Fibroblast of lung (primary cell): ENCODE data around the gene TXK. TPM values are rescaled to one million over a fixed set of nuclear protein-coding genes. Genes with fewer than 3 reads are reported as not detected.

ENCODE experiments used
- DNase-seq, 2 donors: peaks; one replicate each; pipeline versions ENCODE4 v3.0.0 to v3.0.0-alpha.2; 2010; ENCODE audit warnings: low read depth in 2 of 2
- H2AFZ ChIP-seq: 2 replicates; pipeline ENCODE4 v1.5.1; 2012; ENCODE audit warnings: low read length, control low read depth, inconsistent platforms
- H3K27ac ChIP-seq: 2 replicates; pipeline ENCODE4 v1.5.1; 2011; ENCODE audit warnings: low read length, control low read depth; ENCODE audit not compliant: insufficient read depth
- H3K27me3 ChIP-seq: 2 replicates; pipeline ENCODE4 v1.5.1; 2011; ENCODE audit warnings: mild to moderate bottlenecking, low read length; ENCODE audit not compliant: control insufficient read depth, insufficient read depth
- H3K36me3 ChIP-seq: 2 replicates; pipeline ENCODE4 v1.5.1; 2011; ENCODE audit warnings: low read length; ENCODE audit not compliant: control insufficient read depth, insufficient read depth
- H3K4me1 ChIP-seq: 2 replicates; pipeline ENCODE4 v1.5.1; 2011; ENCODE audit warnings: low read length; ENCODE audit not compliant: control insufficient read depth, insufficient read depth; ENCODE audit errors: extremely low read depth
- H3K4me2 ChIP-seq: 2 replicates; pipeline ENCODE4 v1.5.1; 2011; ENCODE audit warnings: low read length, control low read depth; ENCODE audit not compliant: insufficient read depth; ENCODE audit errors: extremely low read depth
- H3K4me3 ChIP-seq, 4 experiments: fragments of 200-600 bp in 1 of 4; sonication (generic) in 1 of 4; replicated peaks in 1 of 4; 2 replicates each; pipeline ENCODE4 v1.5.1; 2011 to 2016; ENCODE audit warnings: low read length in 4 of 4, low read depth in 3 of 4, mild to moderate bottlenecking in 3 of 4, control low read depth in 2 of 4, inconsistent platforms in 1 of 4, mixed read lengths in 1 of 4; ENCODE audit not compliant: insufficient read depth in 1 of 4; ENCODE audit errors: control extremely low read depth in 1 of 4
- H3K79me2 ChIP-seq: 2 replicates; pipeline ENCODE4 v1.5.1; 2012; ENCODE audit warnings: mild to moderate bottlenecking, low read length, inconsistent platforms; ENCODE audit not compliant: control insufficient read depth, insufficient read depth
- H3K9ac ChIP-seq: 2 replicates; pipeline ENCODE4 v1.5.1; 2011; ENCODE audit warnings: mild to moderate bottlenecking, low read length, control low read depth; ENCODE audit not compliant: insufficient read depth
- H3K9me3 ChIP-seq: 2 replicates; pipeline ENCODE4 v1.5.1; 2012; ENCODE audit warnings: low read depth, low read length; ENCODE audit not compliant: control insufficient read depth, insufficient read depth
- H4K20me1 ChIP-seq: 2 replicates; pipeline ENCODE4 v1.5.1; 2011; ENCODE audit warnings: low read length; ENCODE audit not compliant: control insufficient read depth, insufficient read depth; ENCODE audit errors: extremely low read depth
- CTCF ChIP-seq, 2 donors: IDR thresholded peaks in 1 of 2; conservative IDR thresholded peaks in 1 of 2; 1 replicate in 1 of 2; 2 replicates in 1 of 2; pipeline ENCODE4 v1.5.1; 2011 to 2012; ENCODE audit warnings: low read length in 2 of 2, control low read depth in 1 of 2, inconsistent platforms in 1 of 2, low read depth in 1 of 2, mild to moderate bottlenecking in 1 of 2
- EZH2 ChIP-seq: IDR thresholded peaks from 2 replicates; pipeline ENCODE4 v1.5.1; 2012; ENCODE audit warnings: low read length, control low read depth, mild to moderate bottlenecking; ENCODE audit errors: missing control alignments
- polyA plus RNA-seq, 2 donors: library from polyadenylated mRNA; depleted of rRNA in 1 of 2; stranded (reverse) in 1 of 2; unstranded in 1 of 2; fragments of >200 nt; gene quantifications; 2 replicates each; pipeline ENCODE4 v1.2.1, GENCODE V29; 2011 to 2012; ENCODE audit warnings: missing spikeins in 1 of 2
- total RNA-seq: library from RNA; depleted of rRNA; stranded (reverse); fragments of >200 nt; gene quantifications from 2 replicates; pipeline ENCODE4 v1.2.1, GENCODE V29; 2014

Gene TXK
- total and polyA plus RNA-seq, 2 donors (not counting 1 experiment from before 2014, with no cell fraction given), result 0.05 to 0.66 TPM

GRCh38 chr4:48058617-48059530 is 75.2 kb downstream of the TXK start:
- no peak overlapping the region for H2AFZ ChIP-seq
- H4K20me1 ChIP-seq, result no peaks in the 10 kb centered on the region
- no peaks in the 10 kb centered on the region for H3K27me3 ChIP-seq
- no peak overlapping the region for H3K4me3 ChIP-seq
- TF ChIP-seq EZH2, result no peak
- no peak for TF ChIP-seq CTCF (conservative IDR thresholded peaks at IDR 0.05 in 1 of 2, IDR thresholded peaks at IDR 0.05 in 1 of 2; ENCODE audit: low read depth in 1 of 2, low read length in 2 of 2)
- no peaks in the 10 kb centered on the region for H3K4me1 ChIP-seq
- no peaks in the 10 kb centered on the region for H3K79me2 ChIP-seq
- no peak overlapping the region for H3K4me2 ChIP-seq
- H3K27ac ChIP-seq, result no peak overlapping the region
- H3K9ac ChIP-seq, result no peak overlapping the region
- no peak for DNase-seq
- H3K9me3 ChIP-seq, result no peaks in the 10 kb centered on the region
- H3K36me3 ChIP-seq, result no peaks in the 10 kb centered on the region

DNA sequence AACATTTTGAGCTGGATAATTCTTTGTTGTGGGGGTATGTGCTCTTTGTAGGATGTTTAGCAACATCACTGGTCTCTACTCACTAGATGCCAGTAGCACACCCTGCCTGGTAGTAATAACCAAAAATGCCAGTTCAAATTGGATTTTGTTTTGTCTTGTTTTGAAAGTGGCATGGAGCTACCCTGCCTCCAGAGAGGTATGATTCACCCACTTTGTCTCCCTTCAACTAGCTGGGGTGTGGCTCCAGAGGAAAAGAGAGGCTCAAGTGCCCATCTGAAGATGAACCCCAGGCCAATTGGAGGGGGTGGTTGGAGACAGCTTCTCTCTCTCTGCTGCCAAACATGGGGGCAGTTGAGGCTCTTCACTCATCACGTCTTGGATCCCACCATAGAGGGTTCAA is 83.0 kb downstream of the TXK start:
- Histone ChIP-seq H2AFZ (no peak overlapping the region), H3K79me2 (no peaks in the 10 kb centered on the region), H3K4me3 (no peak overlapping the region), H3K27ac (no peak overlapping the region), H3K4me2 (no peak overlapping the region), H3K27me3 (no peaks in the 10 kb centered on the region), H3K9ac (no peak overlapping the region), H4K20me1 (no peaks in the 10 kb centered on the region), H3K4me1 (no peaks in the 10 kb centered on the region), H3K9me3 (no peaks in the 10 kb centered on the region), H3K36me3 (no peaks in the 10 kb centered on the region)
- DNase-seq, result no peak
- TF ChIP-seq CTCF (conservative IDR thresholded peaks at IDR 0.05 in 1 of 2, IDR thresholded peaks at IDR 0.05 in 1 of 2; ENCODE audit: low read depth in 1 of 2, low read length in 2 of 2), result no peak
- TF ChIP-seq EZH2, result no peak

- no peaks in the 10 kb centered on the region for H3K4me1 ChIP-seq
- H3K79me2 ChIP-seq, result no peaks in the 10 kb centered on the region
- DNase-seq, result no peak
- no peak overlapping the region for H3K4me3 ChIP-seq
- H4K20me1 ChIP-seq, result no peaks in the 10 kb centered on the region
- H3K9ac ChIP-seq, result no peak overlapping the region
- no peaks in the 10 kb centered on the region for H3K27me3 ChIP-seq
- H3K36me3 ChIP-seq, result no peaks in the 10 kb centered on the region
- no peak overlapping the region for H3K27ac ChIP-seq
- TF ChIP-seq CTCF (conservative IDR thresholded peaks at IDR 0.05 in 1 of 2, IDR thresholded peaks at IDR 0.05 in 1 of 2; ENCODE audit: low read depth in 1 of 2, low read length in 2 of 2), result no peak
- TF ChIP-seq EZH2, result no peak
- no peaks in the 10 kb centered on the region for H3K9me3 ChIP-seq
- H3K4me2 ChIP-seq, result no peak overlapping the region
- H2AFZ ChIP-seq, result no peak overlapping the region
Observed at GRCh38 chr4:48049483-48049882, 84.6 kb downstream of the TXK start.
